ENCODE data around the gene EXOC6B.
"Not testable (repeated sequence)": the region's sequence is repeated elsewhere in the genome, so short reads cannot be mapped to it uniquely, and the experiment has no call there.

The EXOC6B gene

DNA sequence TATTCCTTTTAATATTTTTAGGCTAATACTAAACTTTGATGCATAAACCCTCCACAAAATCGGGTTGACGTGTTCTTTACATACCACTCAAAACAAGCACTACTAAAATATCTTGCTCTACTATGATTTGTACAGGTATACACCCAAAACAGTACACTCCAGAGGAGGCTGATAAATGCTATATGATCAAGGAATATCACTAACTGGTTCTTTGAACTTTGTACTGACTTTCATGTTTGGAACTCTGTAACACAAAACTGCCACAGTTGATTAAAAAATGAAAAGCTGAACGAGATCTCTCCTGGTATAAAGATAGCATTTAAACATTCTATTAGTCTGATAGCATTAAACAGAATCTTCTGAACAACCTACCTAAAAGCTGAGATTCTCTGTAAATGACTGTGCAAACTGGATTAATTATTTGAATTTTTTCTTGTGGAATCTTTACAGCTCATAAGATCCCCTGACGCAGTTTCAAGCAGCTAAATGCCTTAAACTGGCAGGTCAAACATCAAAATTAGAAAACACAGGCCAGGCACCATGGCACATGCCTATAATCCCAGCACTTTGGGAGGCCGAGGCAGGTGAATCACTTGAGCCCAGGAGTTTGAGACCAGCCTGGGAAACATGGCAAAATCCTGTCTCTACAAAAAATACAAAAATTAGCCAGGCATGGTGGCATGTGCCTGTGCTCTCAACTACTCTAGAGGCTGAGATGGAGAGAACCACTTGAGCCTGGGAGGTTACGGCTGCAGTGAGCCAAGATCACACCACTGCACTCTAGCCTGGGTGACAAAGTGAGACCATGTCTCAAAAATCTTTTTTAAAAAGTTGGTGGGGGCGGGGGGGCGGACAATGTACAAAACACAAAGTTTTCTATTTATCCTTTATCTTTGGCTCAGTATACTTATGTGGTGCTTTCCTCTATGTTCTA, 150.6 kb downstream of the EXOC6B start:
- DNase-seq: no peak

DNA sequence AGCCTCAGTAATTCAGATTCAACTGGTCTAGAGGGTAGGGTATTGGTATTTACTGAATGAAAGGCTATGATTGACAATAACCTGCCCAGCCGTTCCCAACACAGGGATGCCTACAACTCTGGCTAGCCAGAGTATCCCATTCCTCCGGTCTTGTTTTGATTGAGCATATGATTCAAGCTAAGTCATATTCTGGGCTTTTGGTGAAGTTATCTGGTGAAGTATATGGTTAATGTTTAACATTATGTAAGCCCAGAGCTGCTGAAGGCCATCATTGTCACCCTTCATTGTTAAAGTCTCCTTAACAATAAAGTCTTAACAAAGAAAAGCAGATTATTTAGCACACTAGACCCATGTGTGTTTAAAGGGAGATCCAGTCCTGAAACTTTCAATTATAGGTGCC, 152.6 kb downstream of the EXOC6B start:
- no peak for DNase-seq

DNA sequence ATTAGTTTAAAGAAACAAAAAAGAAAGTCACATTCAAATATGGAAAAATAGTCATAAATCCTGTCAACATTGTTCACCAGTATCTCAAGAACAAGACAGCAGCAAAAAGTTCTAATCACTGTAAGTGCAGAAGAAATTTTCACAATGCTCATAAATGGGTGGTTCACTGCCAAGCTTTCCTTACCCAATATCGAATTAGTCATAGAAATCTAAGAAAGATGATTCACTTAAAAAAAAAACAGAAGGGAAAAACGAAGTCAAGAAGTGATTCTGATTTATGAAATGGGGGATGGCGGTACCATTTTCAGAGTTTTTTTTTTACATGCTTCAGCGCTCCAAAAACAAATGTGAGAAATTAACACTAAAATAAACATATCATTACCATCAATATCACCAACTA, 156.7 kb downstream of the EXOC6B start:
- DNase-seq: no peak

DNA sequence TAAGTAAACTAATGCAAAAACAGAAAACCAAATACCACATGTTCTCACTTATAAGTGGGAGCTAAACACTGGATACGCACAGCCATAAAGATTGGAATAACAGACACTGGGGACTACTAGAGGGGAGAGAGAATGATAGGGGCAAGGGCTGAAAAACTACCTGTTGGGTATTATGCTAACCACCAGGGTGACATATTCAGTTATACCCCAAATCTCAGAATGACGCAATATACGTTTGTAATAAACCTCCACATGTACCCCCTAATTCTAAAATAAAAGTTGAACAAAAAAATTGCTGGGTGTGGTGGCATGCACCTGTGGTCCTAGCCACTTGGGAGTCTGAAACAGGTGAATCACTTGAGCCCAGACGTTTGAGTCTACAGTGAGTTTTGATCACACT, 157.2 kb downstream of the EXOC6B start:
- no peak for DNase-seq

DNA sequence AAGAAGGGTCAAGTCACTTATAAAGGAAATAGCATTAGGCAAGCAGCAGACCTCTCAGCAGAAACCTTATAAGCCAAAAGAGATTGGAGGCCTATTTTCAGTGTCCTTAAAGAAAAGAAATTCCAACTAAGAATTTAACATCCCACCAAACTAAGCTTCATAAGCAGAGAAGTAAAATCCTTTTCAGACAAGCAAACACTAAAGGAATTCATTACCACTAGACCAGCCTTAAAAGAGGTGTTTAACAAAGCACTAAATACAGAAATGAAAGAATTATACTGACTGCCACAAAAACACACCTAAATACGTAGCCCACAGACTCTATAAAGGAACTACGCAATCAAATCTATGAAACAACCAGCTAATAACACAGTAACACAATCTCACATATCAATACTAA, 160.4 kb downstream of the EXOC6B start:
- no peak for DNase-seq

DNA sequence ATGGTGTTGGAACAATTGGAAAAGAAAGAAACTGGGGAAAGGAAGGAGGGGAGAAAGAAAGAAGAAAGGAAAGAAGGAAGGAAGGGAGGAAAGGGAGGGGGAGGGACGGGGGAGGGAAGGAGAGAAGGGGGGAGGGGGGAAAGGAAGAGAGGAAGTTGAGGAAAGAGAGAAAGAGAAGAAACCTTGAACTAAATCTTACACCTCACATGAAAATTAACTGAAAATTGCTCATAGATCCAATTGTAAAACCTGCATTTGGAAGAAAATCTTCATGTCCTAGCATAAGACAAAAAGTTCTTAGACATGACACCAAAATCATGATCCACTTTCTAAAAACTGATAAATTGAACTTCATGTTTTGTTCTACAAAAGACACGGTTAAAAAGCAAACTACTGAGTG, 163.8 kb downstream of the EXOC6B start:
- no peak for DNase-seq

DNA sequence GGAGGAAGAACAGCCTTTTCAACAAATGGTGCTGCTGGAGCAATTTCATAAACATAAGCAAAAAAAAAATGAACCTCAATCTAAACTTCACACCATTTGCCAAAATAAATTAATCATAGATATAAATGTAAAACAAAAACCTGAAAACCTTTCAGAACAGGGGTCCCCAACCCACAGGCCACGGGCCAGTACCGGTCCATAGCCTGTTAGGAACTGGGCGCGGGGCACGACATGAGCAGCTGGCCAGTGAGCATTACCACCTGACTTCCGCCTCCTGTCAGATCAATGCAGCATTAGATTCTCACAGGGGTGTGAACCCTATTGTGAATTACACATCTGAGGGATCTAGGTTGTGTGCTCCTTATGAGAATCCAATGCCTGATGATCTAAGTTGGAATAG, 176.0 kb downstream of the EXOC6B start:
- DNase-seq: no peak

DNA sequence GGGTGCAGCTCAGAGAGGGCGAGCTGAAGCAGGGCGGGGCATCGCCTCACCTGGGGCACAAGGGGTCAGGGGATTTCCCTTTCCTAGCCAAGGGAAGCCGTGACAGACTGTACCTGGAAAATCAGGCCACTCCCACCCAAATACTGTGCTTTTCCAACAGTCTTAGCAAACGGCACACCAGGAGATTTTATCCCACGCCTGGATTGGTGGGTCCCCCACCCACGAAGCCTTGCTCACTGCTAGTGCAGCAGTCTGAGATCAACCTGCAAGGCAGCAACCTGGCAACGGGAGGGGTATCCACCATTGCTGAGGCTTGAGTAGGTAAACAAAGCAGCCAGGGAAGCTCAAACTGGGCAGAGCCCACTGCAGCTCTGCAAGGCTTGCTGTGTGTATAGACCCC, 184.6 kb downstream of the EXOC6B start:
- not testable (repeated sequence) for DNase-seq

DNA sequence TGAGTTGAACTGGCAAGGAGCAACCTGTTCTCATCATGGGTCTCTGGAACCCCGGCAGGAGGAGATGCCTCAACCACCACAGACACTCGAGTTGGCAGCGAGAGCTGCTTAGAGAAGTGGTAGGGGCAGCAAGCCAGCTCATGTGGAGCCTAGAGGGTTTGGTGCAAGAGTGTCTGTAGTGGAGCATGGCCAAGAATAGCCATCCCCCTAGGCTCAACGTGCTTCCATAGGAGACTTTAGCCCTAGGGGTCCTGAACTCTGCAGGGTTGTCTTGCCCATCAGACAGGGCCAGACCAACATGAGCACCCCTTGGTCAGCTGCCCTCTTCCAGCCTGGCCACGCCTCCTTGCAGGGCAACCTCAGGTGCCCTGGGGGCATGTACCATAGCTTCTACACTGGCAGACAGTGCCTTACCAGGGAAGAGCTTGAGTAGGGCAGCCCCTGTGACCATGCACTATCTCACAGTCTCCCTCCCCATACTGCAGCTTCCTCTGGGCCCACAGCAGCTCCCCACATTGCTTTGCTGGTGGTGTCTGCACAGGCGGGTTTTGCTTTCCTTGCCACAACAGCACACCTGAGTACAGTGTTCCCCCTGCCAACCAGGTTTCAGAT, 187.1 kb downstream of the EXOC6B start:
- no peak for DNase-seq

DNA sequence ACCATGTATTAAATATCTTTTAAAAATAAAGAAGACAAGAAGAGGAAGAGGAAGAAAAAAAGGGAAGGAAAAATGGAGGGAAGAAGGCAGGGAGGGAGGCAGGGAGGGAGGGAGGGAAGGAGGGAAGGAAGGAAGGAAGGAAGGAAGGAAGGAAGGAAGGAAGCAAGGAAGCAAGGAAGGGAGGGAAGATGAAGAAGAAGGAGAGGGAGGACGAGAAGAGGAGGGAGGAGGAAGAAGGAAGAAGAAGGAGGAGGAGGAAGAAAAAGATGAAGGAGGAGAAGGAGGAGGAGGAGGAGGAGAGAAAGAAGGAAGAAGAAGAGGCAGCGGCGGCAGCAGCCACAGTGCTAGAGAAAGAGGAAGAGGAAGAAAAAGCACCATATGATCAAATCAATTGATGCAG, 189.6 kb downstream of the EXOC6B start:
- no peak for DNase-seq

- no peak for DNase-seq
These were observed 195.1 kb downstream of the EXOC6B start for GRCh38 chr2:72630767-72631166.

GRCh38 chr2:72629062-72629461, 196.8 kb downstream of the EXOC6B start:
- no peak for DNase-seq

DNA sequence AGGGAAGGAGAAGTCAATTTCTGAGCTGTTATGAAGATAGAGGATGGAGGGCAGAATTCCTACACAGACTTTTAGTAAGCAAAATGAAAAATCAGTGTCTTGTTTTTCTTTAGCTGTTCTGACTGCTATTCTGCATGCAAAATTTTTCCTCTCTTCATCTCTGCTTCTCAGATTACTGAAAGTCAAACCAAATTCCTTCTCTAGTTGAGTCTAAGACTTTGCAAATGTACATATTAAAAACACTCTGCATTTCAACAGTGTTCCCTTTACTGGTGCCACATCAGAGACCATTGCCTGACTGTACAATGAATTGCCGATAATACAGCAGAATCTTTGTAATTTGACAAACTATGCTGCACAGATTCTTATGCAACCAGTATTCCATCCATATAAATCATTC, 198.8 kb downstream of the EXOC6B start:
- no peak for DNase-seq

DNA sequence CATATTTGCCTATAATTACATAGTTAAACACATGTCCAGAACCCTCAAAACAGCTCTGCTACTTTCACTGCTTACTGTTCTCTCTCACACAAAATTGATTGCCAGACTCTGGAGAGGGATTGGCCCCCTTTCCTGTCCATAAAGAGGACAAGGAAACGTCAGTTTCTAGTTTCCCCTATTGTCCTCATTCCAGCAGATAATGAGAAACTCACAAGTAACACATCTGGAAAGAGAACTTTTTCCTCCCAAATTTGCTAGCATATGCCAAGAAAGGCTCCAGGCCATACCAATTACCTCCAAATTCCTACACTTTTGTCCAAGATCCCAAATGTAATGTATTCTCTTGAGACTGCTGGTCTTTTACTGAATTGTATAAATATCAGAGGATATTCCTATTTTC, 200.5 kb downstream of the EXOC6B start:
- no peak for DNase-seq

DNA sequence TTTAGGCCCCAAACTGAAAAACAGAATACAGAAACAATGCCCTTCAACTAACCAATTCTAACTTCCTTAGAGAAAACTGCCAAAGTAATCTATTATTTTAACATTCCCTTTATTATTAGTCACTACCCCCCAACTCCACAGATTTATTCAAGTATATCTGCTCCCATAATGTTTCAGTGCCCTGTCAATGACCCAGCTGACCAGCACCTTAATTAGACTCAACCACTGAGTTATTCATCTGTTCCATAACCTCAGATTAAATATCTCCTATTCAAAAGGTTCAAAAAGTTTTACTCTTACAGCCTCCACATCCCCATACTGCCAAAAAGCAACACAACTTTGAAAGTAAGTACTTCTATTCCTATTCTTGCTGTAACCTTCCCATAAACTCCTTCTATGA, 202.4 kb downstream of the EXOC6B start:
- no peak for DNase-seq

DNA sequence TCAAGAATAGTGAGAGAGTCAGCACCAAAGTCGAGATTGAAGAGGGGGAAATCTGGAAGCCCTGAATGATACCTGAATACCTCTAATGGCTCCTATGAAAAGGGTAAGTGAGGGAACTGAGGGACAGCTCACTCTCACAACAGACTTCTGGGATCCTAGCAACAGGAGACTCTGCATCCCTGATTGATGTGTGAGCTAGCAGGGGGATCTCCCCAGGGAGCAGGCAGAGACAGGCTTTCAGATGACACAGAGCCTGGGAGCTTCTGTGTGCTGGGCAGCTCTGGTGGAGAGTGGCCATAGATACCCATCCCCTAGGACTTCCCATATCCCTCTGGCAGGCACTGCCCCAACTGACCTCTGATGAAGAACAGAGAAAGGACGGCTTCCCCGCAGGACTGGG, 206.2 kb downstream of the EXOC6B start:
- DNase-seq: no peak

GRCh38 chr2:72613931-72614330, 211.9 kb downstream of the EXOC6B start:
- DNase-seq: no peak

GRCh38 chr2:72612614-72613160, 213.1 kb downstream of the EXOC6B start:
- no peak for DNase-seq

DNA sequence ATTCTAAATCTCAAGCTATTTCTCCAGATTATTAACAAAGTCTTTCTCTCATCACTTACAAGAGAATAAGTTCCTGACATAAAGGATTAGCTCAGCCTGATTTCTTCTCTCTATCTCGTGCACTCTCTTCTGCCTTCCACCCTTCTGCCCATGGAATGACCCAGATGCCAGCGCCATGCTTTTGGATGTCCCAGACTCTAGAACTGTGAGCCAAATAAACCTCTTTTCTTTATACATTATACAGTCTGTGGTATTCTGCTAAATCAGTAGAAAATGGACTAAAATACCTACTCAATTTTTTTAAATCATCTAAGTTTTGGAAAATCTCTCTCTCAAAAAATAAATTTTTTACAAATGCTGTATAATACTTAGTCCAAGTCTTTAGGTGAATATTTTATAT, 218.6 kb downstream of the EXOC6B start:
- DNase-seq: no peak

DNA sequence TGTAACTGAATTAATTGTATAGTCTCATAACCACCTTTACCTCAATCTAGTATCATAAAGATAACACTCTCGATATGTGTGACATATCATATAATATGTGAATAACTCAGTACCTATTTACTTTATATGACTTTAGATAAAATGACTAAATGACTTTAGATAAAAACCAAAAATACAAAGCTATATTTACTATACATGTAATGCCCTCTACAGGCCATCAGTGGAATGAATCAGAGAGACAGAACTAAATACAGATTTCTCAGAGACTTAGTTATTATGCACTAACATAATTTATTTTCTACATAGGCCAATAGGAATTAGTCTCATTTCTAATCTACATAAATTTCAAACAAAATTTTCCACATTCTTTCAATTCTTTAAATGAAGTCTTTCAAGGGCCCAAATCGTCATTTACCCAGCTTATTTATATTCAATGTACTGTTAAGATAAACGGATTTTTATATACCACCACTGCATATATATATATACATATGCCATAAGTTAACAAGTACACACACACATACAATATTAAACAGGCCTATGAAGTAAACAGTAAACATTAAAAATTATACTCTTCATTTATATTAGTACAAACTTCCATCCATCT, 219.9 kb downstream of the EXOC6B start:
- peak; percentile 28 for DNase-seq

GRCh38 chr2:72604468-72604867, 221.4 kb downstream of the EXOC6B start:
- no peak for DNase-seq

DNA sequence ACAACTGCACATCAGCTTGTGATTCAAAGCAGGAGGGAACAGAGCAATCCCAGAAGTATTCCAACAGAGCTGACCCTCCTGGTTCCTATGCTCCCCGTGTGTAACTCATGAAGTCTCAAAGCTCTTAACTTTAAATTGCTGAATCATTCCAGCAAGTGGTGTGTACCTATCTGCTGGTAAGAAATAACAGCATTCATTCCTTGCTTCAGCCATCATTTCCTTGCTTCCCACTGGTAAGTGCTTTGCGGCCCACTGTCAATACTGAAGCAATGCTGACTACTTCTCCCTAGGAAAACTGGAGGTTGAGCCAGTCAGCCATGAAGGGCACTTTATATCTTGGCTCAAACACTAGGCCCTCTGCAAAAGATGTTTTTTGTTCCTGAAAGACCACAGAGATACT, 222.4 kb downstream of the EXOC6B start:
- no peak for DNase-seq

GRCh38 chr2:72602711-72603110, 223.1 kb downstream of the EXOC6B start:
- no peak for DNase-seq

GRCh38 chr2:72602095-72602494, 223.7 kb downstream of the EXOC6B start:
- no peak for DNase-seq
